Gastrocnemius medialis (tissue), 4 donors: ENCODE results near the gene KRTAP3-1.

Source experiments
- CTCF ChIP-seq, 5 experiments: fragments of 450-650 bp in 3 of 5; fragments of 200-600 bp in 2 of 5; sonication (generic) in 2 of 5; IDR thresholded peaks in 4 of 5; conservative IDR thresholded peaks in 1 of 5; 1 replicate in 4 of 5; 2 replicates in 1 of 5; pipeline ENCODE4 v1.5.1; 2016 to 2019; ENCODE audit warnings: antibody characterized with exemption in 5 of 5, mild to moderate bottlenecking in 3 of 5, moderate library complexity in 3 of 5
- POLR2A ChIP-seq, 2 donors: fragments of 450-650 bp; IDR thresholded peaks; one replicate each; pipeline ENCODE4 v1.6.1; 2017; ENCODE audit warnings: antibody characterized with exemption in 2 of 2, mild to moderate bottlenecking in 2 of 2, moderate library complexity in 2 of 2

- TF ChIP-seq POLR2A (IDR thresholded peaks at IDR 0.05), result no peak
- TF ChIP-seq CTCF (IDR thresholded peaks at IDR 0.05 in 4 of 5, conservative IDR thresholded peaks at IDR 0.05 in 1 of 5), result no peak
Observed at GRCh38 chr17:41048441-41048840, 39.5 kb upstream of the KRTAP3-1 start.
